GM11168 (cell line): ENCODE results near the gene FGGY.

Experiments used
- in situ Hi-C: fragments of 300-500 bp; cut with MboI; formaldehyde crosslinking; loops from one replicate; pipeline ENCODE4 v1.12.0; 2022; ENCODE audit warnings: low sequenced_read_pairs; ENCODE audit not compliant: unreplicated experiment

The FGGY gene

DNA sequence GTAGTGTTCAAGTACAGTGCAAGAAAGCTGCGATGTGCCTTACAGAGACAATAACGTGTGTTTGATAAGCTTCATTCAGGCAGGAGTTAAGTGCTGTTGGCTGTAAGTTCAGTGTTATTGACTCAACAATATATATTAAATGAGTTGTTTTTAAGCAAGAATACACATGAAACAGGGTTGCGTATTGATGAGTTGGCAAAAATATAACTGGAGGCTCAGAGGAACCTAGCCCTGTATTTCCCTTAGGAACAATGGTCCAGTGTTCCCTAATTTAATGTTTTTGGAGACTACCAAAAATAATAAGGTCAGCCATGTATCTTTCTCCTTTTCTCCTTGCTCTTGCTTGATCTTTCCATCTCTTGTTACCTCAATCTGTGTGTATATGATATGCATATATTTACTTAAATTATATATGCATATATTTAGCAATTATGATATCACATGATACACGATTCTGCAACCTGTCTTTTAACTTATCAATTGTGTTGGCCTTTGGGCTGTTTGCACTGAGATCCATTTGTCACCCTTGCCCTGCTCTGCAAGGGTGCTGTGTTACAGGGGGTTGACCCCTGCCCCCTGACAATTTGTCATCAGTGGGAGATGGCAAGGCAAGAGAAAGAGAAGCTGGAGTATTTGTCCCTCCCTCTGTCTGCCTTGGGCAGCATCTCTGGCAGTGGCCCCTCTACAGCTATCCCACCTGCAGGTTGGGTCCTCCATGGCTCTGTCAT is 109.7 kb downstream of the FGGY start:
- in situ Hi-C loops: no loop called here

DNA sequence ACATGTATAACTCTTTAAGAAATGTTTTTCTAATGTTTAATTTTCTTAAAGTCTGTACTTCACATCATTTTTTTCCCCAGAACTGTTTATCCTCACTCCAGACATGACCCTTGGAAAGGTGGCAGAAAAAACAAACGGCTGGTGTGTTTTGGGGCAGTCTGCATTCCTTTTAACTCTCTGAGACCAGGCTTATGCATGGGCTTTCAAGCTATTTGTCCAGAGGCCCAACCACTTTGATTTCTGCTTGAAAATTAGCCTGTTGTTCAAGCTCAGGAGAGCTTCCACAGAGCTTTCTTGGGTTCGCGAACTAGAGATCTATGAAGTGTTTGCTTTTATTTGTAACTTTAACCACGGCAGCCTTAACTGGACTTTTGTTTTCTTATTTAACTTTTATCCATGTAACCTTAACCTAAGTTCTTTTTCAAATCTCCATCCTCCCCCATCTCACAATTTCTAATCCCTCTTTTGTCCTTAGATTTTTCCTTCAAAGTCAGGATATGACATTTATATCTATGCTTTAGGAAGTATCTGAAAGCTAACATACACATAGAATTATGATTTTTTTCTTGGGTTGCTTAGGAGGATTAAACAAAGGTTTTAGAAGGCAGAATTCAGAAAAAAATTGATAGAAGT is 111.8 kb downstream of the FGGY start:
- in situ Hi-C loops: no loop called here

DNA sequence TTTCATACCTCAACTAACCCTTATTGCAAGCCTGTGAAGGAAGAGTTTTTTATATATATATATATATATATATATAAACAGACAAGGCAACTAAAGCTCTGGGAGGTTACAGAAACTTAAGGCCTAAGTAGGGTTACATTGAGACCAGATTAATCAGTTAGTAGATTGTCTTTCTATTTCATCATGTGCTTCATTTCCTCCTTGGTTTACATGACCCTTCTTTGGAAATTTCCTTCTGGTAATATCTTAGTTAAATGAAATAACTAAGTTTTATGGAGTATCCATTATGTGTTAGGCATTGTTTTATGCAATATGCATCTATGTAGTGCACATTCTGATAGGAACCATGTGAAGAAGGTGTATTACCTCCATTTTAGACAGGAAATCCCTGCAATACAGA is 112.7 kb downstream of the FGGY start:
- in situ Hi-C loops: no loop called here

DNA sequence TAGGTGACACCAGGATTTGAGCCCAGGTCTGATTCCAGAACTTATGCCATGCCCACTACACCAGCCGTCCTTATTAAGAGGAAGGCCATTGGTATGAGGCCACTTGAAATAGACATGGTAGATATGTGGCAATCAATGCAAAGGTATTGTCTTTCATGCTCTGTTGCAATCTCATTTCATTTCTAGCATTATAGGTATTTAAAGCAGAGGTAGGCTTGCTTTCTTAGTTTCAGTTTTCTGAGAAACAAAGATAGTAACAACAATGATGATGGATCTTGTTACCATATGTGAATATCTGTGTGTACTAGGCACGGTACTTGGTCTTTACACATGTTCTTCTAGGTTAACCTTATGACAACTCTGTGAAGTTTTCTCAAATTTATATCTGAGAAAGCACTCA is 113.1 kb downstream of the FGGY start:
- in situ Hi-C loops: no loop called here

DNA sequence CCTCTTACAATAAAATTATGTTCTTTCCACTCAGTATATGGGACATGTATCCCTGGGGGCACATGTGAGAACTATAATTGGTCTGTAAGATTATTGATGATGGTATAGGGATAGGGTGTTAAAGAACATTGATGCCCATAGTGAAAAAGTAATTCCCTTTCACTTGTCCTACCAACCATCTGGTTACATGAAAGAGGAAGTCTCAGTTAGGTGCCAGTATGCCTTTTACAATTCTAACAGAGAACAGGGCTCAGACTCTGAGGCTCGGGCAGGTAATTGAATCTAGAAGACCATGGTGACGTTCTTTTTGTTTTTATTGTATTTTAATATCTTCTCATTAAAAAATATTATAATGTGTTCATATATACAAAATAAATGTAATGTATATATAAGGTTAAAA is 113.6 kb downstream of the FGGY start:
- in situ Hi-C loops: no loop called here

DNA sequence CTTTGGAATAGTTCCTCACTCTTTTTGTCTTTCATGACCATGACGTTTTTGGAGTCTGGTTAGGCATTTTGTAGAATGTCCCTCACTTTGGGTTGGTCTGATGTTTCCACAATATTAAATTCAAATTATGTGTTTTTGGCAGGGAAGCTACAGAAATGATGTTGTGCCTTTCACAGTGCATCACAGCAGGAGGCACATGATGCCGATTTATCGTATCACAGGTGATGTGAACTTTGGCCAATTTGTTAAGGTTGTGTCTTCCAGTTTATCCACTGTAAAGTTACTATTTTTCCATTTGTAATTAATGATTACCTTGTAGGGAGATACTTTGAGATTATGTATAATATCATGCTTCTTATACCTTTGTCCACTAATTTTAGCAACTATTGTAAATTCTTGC is 114.3 kb downstream of the FGGY start:
- in situ Hi-C loops: no loop called here

DNA sequence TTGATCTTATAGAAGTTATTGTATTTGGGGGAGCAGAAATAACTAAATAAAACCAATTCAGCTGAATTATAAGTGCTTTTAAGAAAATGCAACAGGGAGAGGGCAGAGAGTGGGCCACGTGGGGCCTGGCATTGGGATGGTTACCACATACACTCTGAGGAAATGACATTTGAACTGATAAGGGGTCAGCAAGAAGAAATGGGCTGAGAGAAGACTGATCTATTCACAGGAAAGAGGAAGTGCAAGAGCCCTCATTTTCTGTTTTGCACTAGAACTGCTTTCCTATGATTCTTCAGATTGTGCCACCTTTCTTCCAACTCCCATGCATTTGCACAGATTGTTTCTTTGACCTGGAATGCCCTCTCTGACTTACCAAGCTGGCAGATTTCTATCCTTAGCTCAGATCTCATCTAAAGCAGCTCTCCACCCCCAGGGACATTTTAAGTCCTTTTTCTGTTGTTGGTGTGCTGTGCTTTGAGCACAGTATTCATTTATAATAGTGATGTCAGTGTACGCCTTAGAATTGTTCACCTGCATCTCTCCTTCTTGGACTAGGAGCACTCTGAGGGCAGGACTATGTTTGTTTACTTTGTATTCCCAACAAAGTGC is 115.9 kb downstream of the FGGY start:
- in situ Hi-C loops: no loop called here

DNA sequence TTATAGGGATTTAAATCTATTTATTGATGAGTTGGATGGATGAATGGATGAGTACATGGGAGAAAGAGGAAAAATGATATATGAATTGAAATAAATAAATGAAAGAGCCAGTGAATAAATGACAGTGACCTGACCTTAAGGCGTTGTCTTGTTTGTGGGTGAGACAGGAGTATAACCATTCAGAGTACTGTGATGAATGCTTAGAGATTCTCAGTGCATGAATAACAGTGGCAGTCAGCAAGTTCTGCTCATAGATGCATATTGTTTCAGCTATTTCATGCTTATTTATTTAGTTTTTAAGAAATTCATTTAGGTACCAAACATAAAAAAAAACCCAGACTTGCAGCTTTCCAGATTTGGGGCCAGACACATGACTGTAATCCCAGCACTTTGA is 116.4 kb downstream of the FGGY start:
- in situ Hi-C loops: no loop called here

DNA sequence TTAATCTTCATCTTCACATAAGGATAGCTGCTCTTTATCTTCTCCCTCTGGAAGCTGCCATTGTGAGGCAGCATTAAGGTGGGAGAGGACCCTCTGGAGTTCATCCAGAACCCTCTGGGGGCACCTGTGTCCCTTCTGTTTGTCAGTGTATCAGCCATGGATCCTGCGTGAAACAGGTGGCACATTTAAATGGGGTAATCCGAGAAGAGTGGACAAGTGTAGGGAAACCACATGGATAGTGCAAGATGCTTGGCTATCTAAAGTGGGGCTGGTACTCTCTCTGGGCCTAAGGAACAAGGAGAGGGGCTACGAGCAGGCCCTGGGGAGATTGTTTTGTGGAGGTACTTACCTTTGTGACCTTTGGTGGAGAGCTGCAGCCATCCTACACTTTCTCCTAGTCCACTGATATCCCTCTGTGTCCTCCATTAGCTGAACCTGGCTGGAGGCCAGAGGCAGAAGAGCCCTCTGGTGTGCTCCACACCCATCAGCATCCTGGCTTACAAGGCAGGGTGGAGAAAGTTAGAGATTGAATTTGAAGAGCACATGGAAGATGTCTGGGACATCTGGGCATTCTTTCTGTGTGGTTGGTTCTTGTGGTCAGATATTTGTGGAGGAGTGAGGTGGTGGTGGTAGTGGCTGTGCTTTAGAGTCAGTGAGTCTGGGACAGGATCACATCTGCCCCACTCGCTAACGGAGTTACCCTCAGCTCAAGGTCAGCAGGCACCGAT is 117.7 kb downstream of the FGGY start:
- in situ Hi-C loops: no loop called here

DNA sequence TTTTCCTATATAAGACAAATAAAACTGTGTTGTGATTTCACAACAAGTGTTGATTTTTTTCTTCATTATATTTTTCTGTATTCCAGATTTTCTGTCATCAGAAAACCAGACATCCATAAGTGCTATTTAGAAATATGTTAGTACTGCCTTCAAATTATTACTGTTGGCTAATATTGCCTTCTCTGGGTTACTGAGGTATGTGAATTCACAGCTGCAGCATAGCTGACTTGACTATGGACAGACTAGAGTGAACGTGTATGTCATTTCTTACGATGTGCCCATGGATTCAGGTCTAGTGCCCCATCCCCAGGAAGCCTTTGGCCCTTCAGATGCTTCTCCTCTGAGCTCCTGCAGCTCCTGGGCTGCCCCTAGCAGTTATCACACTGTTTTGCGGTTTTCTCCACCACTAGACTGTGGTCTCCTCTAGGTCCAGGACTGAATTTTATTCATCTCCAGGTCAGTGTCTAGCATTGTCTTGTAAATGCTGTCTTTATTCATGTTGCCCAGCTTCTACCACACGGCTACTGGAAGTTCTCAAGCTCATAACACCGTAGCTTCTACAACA is 118.5 kb downstream of the FGGY start:
- in situ Hi-C loops: no loop called here

DNA sequence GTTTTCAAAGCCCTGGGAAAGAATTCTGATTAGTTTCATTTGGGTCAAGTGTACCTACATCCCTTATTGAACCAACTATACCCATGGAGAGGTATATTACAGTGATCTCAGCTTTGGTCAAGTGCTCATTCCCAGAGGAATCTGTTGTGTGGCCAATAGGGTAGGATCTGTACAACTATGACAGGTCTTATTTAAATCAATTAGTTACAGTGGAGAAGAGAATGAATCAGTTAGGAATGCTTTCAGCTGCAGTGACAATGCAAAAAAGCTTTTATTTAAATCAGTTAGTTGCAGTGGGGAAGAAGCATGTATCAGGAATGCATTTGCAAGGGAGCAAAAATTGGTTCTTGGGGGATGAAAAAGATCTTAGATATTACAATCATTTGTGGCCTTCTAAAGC is 119.0 kb downstream of the FGGY start:
- in situ Hi-C loops: no loop called here

DNA sequence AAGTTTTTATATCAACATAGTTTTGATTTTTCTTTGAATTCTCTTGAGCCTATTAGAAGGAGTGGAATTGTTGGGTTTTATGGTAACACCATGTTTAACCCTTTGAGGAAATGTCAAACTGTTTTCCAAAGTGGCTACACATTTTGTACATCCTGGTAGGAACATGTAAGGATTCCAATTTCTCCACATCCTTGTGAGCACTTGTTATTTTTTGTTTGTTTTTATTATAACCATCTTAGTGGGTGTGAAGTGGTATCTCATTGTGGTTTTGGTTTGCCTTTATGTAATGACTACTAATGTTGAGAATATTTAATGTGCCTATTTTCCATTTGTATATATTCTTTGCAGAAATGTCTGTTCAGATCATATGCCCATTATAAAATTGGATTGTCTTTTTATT is 120.5 kb downstream of the FGGY start:
- in situ Hi-C loops: no loop called here

DNA sequence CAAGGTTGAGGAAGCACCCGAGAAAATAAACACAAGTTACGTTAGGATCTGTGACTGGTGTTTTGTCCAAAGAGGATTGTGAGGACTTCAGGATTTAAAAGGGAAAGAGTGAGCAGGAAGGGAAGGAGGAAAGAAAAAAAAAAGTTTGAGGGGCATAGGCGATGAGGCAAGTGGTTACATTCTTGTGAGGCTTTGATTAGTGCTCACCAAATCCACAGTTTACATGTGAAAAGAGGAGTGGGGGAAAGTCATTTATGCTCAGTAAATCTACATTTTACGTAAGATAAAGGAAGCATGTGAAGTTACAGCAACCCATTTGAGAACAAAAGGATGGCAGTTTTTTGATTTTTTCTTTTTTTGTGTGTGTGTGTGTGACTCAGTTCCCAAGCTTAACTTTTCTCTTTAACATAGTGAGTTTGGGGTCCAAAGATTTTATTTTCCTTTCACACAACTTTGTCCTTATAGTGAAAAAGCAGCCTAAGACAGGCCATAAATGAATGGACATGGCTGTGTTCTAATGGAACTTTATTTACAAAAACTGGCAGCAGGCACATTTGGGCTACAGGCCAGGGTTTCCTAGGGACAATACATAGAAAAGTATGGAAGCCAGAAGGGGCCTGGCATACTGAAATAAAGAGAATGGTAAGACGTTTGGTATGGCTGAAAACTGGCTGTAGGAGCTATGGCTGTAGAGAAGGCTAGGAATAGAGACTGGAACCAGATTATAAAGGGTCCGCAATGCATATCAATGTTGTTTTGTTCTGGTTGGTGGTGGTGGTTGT is 121.7 kb downstream of the FGGY start:
- in situ Hi-C loops: no loop called here

DNA sequence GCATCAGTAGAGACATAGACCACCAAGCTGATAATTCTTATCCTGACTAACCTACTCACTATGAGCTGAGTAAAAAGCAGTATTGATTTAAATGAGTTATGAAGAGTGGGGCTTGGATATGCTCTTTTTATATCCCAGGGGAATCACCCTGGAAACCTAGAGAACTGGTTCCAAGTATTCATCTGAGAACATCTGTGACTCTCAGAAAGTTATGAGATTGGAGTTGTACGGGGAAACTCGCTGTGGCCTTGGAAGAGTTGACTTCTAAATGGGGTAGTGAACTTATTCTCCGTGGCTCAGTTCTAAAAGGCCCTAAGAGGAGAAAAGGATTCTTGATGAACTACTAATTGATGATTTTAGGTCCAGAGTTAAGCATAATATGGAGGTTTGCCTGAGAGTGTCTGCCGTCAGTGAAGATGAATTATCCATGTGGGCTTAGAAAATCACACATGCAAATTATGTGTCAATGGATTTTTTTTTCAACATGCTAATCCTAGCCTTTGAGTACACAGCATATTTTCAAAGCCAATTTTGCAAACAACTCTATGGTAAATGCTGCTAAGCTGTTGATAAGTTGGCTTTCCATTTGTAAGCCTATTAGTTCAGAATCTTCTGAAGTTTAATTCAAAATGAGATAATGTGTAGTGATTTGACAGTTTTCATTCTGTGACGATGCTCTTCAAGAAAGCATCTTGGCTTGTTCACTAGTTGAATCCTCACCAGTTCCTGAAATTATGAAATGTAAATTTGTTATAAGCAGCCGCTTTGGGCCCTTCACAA is 122.7 kb downstream of the FGGY start:
- in situ Hi-C loops: no loop called here

DNA sequence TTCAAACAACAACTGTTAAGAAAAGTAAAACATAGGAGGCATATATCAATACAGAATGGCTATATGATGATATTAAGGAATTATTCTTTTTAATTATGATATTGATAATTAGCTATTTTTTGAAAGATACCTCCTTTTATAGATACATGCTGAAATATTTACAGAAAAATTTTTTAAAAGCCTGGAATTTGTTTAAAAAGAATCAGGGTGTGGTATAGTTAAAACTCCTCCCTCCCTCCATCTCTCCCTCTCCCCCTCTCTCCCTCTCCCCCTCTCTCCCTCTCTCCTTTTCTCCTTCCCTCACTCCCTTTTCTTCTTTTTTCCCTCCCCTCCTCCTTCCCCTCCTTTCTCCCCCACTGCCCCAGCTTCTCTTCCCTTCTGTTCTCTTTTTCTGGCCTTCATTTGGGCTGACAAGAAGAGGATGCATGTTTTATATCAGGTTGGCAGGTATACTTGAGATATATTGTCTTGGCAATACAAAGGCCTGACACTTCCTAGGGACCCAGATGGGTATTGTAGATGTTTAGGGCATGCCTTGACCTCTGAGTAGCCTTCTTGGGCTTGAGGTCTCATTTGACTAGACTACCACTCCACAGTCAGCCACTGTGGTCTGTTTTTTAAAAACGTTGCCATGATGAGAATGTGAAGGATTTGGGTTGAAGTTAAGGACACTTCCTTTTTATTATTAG is 124.5 kb downstream of the FGGY start:
- in situ Hi-C loops: no loop called here

DNA sequence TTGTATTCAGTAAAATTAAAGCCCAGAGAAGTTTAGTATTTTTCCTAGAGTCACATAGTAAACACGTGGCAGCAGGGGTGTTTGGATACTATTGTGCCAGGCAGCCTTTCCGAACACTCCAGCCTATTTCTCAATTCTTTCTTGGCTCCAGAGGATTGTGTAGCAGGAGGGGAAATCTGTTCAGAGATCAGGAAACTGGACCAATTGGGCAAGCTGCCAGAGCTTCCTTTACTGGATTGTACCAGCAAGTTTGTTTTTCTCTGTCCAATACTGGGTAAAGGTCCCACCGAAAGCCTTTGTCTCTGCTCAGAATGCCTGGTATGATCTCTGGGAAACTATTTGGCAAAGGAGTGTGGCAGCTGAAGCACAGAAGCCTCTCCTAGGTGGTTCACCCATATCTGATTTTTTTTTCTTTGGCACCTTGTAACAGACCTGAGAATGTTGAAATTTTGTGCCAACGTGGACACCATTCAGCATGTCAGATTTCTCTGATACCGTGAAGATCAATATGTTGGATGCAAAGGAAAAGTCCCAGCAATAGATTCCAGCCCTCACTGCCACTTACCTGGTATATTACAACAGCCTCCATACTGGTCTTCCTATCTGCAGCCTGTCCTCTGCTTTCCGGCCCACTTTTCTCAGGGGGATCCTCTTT is 126.2 kb downstream of the FGGY start:
- in situ Hi-C loops: no loop called here

DNA sequence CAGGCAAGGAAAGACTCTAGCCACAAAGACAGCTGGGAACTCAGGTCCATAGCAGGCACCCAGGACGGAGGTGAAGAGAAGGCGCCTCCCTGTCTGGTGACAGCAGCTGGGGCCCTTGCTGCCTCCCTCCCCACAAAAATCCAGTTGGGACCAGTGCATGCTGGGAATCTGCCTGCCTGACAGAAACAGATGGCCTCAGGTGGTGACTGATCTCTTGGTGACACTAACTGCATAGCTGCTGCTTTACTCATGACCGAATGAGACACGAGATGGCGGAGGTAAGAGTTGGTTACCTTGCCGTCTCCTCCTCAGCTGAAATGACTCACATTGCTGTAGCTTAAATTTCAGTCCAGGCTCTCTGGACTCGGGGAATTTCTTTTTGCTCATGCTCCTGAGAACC is 130.3 kb downstream of the FGGY start:
- in situ Hi-C loops: no loop called here

DNA sequence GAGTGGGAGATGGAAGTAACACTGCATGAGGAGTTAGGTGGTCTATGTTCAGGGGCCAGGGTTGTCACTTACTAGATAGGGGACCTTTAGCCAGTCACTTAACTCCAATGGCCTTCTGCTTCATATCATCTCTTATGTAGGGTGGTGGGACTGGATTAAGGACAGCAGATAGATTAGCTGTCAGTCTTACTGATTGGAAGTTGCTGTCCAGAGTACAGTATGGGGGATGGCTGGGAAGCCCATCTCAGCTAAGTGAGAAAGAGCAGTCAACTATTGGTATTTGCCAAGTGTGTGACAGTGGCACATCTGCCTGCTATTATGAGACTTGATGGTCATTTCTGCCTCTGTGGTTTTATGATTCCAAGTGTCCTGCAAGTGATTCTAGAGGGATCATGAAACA is 130.9 kb downstream of the FGGY start:
- in situ Hi-C loops: no loop called here
